H1 (cell line): Measurements from ENCODE around the gene PHEX. TPM values are rescaled to one million over a fixed set of nuclear protein-coding genes. Genes with fewer than 3 reads are reported as not detected.

Source experiments
- CTCF ChIA-PET: fragments of 300-600 bp; sonication (Branson Sonifier 250); formaldehyde crosslinking; loops from one replicate; lab custom pipeline; 2021; ENCODE audit not compliant: partially characterized antibody; lab: Charles Lee
- POLR2A ChIA-PET: fragments of 300-600 bp; sonication (Branson Sonifier 250); formaldehyde crosslinking; loops from one replicate; lab custom pipeline; 2021; ENCODE audit warnings: inconsistent platforms; ENCODE audit not compliant: partially characterized antibody; lab: Charles Lee
- DNase-seq, 2 experiments: peaks; one replicate each; pipeline versions ENCODE4 v3.0.0 to v3.0.0-alpha.2; 2010 to 2022; ENCODE audit warnings: low spot score in 2 of 2, low read depth in 1 of 2, mixed read lengths in 1 of 2
- FAIRE-seq: peaks from 2 replicates; lab custom pipeline; 2011; peaks lifted over from hg19 to GRCh38; lab: Jason Lieb, UNC
- H2AFZ ChIP-seq: 2 replicates; pipeline ENCODE4 v1.8.1; 2012; ENCODE audit warnings: low read length, inconsistent platforms
- H2AK5ac ChIP-seq: 2 replicates; pipeline ENCODE4 v1.6.1; 2013; ENCODE audit warnings: low read depth, low read length
- H2BK120ac ChIP-seq: replicated peaks from 2 replicates; pipeline ENCODE3; 2013; ENCODE audit warnings: low read depth, low read length, inconsistent platforms
- H2BK12ac ChIP-seq: 2 replicates; pipeline ENCODE4 v1.6.1; 2013; ENCODE audit warnings: low read depth, low read length
- H2BK15ac ChIP-seq: 2 replicates; pipeline ENCODE4 v1.6.1; 2013; ENCODE audit warnings: low read length
- H2BK20ac ChIP-seq: 2 replicates; pipeline ENCODE4 v1.6.1; 2013; ENCODE audit warnings: low read length
- H2BK5ac ChIP-seq: 2 replicates; pipeline ENCODE4 v1.6.1; 2013; ENCODE audit warnings: low read depth, low read length
- H3K14ac ChIP-seq: 2 replicates; pipeline ENCODE4 v1.6.1; 2013; ENCODE audit warnings: inconsistent platforms; ENCODE audit not compliant: insufficient read length
- H3K18ac ChIP-seq: 2 replicates; pipeline ENCODE4 v1.6.1; 2013; ENCODE audit warnings: low read length; ENCODE audit errors: extremely low read depth
- H3K23ac ChIP-seq: 2 replicates; pipeline ENCODE4 v1.6.1; 2013; ENCODE audit warnings: inconsistent platforms; ENCODE audit not compliant: insufficient read length
- H3K23me2 ChIP-seq: 2 replicates; pipeline ENCODE4 v1.6.1; 2013; ENCODE audit warnings: low read depth, low read length
- H3K27ac ChIP-seq: 2 replicates; pipeline ENCODE4 v1.6.1; 2011; ENCODE audit warnings: low read depth, low read length, inconsistent platforms
- H3K27me3 ChIP-seq, 4 experiments: replicated peaks in 1 of 4; 1 replicate in 1 of 4; 2 replicates in 3 of 4; pipeline versions ENCODE4 v1.6.1 to v1.8.1; 2011 to 2013; ENCODE audit warnings: low read length in 3 of 4, mild to moderate bottlenecking in 3 of 4, inconsistent platforms in 2 of 4, mixed read lengths in 2 of 4, moderate library complexity in 1 of 4; ENCODE audit not compliant: control insufficient read depth in 3 of 4, insufficient read depth in 3 of 4; ENCODE audit errors: extremely low read depth in 1 of 4
- H3K36me3 ChIP-seq, 4 experiments: 2 replicates each; pipeline versions ENCODE4 v1.6.1 to v1.8.1; 2011 to 2013; ENCODE audit warnings: mild to moderate bottlenecking in 4 of 4, low read length in 3 of 4, moderate library complexity in 2 of 4, control low read depth in 1 of 4, inconsistent platforms in 1 of 4; ENCODE audit not compliant: insufficient read depth in 4 of 4, control insufficient read depth in 2 of 4
- H3K4ac ChIP-seq: replicated peaks from 2 replicates; pipeline ENCODE3; 2013; ENCODE audit warnings: low read length, low read depth, mixed read lengths, inconsistent platforms; ENCODE audit not compliant: insufficient read length
- H3K4me1 ChIP-seq, 4 experiments: replicated peaks in 1 of 4; 1 replicate in 1 of 4; 2 replicates in 3 of 4; pipeline versions ENCODE4 v1.6.1 to v1.8.1; 2011 to 2013; ENCODE audit warnings: low read length in 3 of 4, inconsistent platforms in 2 of 4, mixed read lengths in 1 of 4; ENCODE audit not compliant: insufficient read depth in 4 of 4, control insufficient read depth in 3 of 4
- H3K4me2 ChIP-seq, 2 experiments: 2 replicates each; pipeline versions ENCODE4 v1.6.1 to v1.8.1; 2011 to 2013; ENCODE audit warnings: low read depth in 2 of 2, low read length in 2 of 2, control low read depth in 1 of 2, inconsistent platforms in 1 of 2, mild to moderate bottlenecking in 1 of 2; ENCODE audit not compliant: insufficient read depth in 1 of 2
- H3K4me3 ChIP-seq, 4 experiments: fragments of 200-600, 300-600 bp in 1 of 4; sonication (generic), shearing (Covaris generic), sonication (Bioruptor Twin) in 1 of 4; 2 replicates each; pipeline versions ENCODE4 v1.5.1 to v1.8.1; 2011 to 2016; ENCODE audit warnings: low read length in 4 of 4, low read depth in 3 of 4, control low read depth in 2 of 4, inconsistent platforms in 2 of 4, mild to moderate bottlenecking in 2 of 4, mixed read lengths in 1 of 4, moderate library complexity in 1 of 4; ENCODE audit not compliant: insufficient read depth in 2 of 4; ENCODE audit errors: extremely low read depth in 1 of 4
- H3K56ac ChIP-seq: replicated peaks from 2 replicates; pipeline ENCODE3; 2013; ENCODE audit warnings: low read depth, mild to moderate bottlenecking, mixed read lengths, low read length, inconsistent platforms; ENCODE audit not compliant: insufficient read length
- H3K79me1 ChIP-seq: 2 replicates; pipeline ENCODE4 v1.6.1; 2013; ENCODE audit warnings: low read depth, low read length, control low read depth
- H3K79me2 ChIP-seq, 2 experiments: 2 replicates each; pipeline versions ENCODE4 v1.6.1 to v1.8.1; 2012 to 2013; ENCODE audit warnings: low read length in 2 of 2, mild to moderate bottlenecking in 2 of 2, inconsistent platforms in 1 of 2; ENCODE audit not compliant: insufficient read depth in 2 of 2, control insufficient read depth in 1 of 2
- H3K9ac ChIP-seq, 4 experiments: replicated peaks in 1 of 4; 1 replicate in 1 of 4; 2 replicates in 3 of 4; pipeline versions ENCODE4 v1.6.1 to v1.8.1; 2011 to 2013; ENCODE audit warnings: low read depth in 3 of 4, low read length in 3 of 4, control low read depth in 2 of 4, mild to moderate bottlenecking in 2 of 4, moderate library complexity in 2 of 4, inconsistent platforms in 1 of 4; ENCODE audit errors: extremely low read depth in 1 of 4
- H3K9me3 ChIP-seq, 2 experiments: 2 replicates each; pipeline versions ENCODE4 v1.6.1 to v1.8.1; 2012 to 2013; ENCODE audit warnings: mild to moderate bottlenecking in 2 of 2, moderate library complexity in 2 of 2, control low read depth in 1 of 2, inconsistent platforms in 1 of 2, low read depth in 1 of 2, low read length in 1 of 2, mixed read lengths in 1 of 2; ENCODE audit not compliant: insufficient read depth in 2 of 2
- H4K20me1 ChIP-seq, 2 experiments: replicated peaks in 1 of 2; 2 replicates each; pipeline versions ENCODE3 to v1.8.1; 2011 to 2013; ENCODE audit warnings: inconsistent platforms in 2 of 2, low read length in 2 of 2, mild to moderate bottlenecking in 1 of 2; ENCODE audit not compliant: insufficient read depth in 2 of 2, control insufficient read depth in 1 of 2
- H4K5ac ChIP-seq: 2 replicates; pipeline ENCODE4 v1.6.1; 2013; ENCODE audit warnings: low read length, low read depth, mixed read lengths, inconsistent platforms; ENCODE audit not compliant: insufficient read length
- H4K8ac ChIP-seq: 2 replicates; pipeline ENCODE4 v1.8.0; 2013; ENCODE audit warnings: mild to moderate bottlenecking, moderate library complexity, low read length, inconsistent platforms; ENCODE audit not compliant: insufficient read depth; ENCODE audit errors: extremely low read depth
- H4K91ac ChIP-seq: replicated peaks from 2 replicates; pipeline ENCODE3; 2013; ENCODE audit warnings: low read length, mixed read lengths, inconsistent platforms; ENCODE audit not compliant: insufficient read length
- FOSL1 ChIP-seq: IDR thresholded peaks from 2 replicates; pipeline ENCODE4 v1.6.1; 2011; ENCODE audit warnings: mild to moderate bottlenecking, low read depth, low read length, moderate library complexity; ENCODE audit not compliant: insufficient read depth
- SIN3A ChIP-seq, 2 experiments: IDR thresholded peaks in 1 of 2; conservative IDR thresholded peaks in 1 of 2; 2 replicates each; pipeline ENCODE4 v1.6.1; 2011 to 2012; ENCODE audit warnings: low read length in 2 of 2, improper control_type of control experiment in 1 of 2, low read depth in 1 of 2, mild to moderate bottlenecking in 1 of 2
- WGBS, 2 experiments: shearing (Covaris generic) in 1 of 2; methylation state at CpG; one replicate each; pipeline versions ENCODE4 v1.1.6 to v1.1.7; 2013 to 2015; ENCODE audit warnings: low lambda C conversion rate in 2 of 2, mixed read lengths in 2 of 2, inconsistent platforms in 1 of 2, low coverage in 1 of 2, missing lambda C conversion rate in 1 of 2; ENCODE audit not compliant: insufficient replicate concordance in 2 of 2, insufficient coverage in 1 of 2, insufficient read length in 1 of 2; ENCODE audit errors: extremely low coverage in 1 of 2, missing lambda C conversion rate in 1 of 2; 5-methylcytosine and 5-hydroxymethylcytosine counted together
- polyA plus RNA-seq, 7 experiments: library from polyadenylated mRNA; depleted of rRNA in 3 of 7; stranded (reverse) in 5 of 7; unstranded in 2 of 7; fragments of >200 nt in 5 of 7; fragments of 200-250 nt in 2 of 7; gene quantifications; 1 replicate in 5 of 7; 2 replicates in 1 of 7; 4 replicates in 1 of 7; pipeline versions ENCODE4 v1.2.1 to v1.2.3, GENCODE V29; 2011 to 2013; ENCODE audit warnings: missing spikeins in 2 of 7, mixed read lengths in 2 of 7
- total RNA-seq: library from RNA; stranded (reverse); fragmentation: NEBNext Ultra II Directional; extraction: Animal tissue kit (Norgen Biotek cat#: 25700); gene quantifications from 2 replicates; pipeline ENCODE4 v1.2.1, GENCODE V29; 2021

Gene PHEX
- total and polyA plus RNA-seq, 2 of the 8 experiments (the other 6 are each of a cell fraction or from before 2014, with no cell fraction given), result 0.03 to 0.11 TPM

- Histone ChIP-seq H3K27me3 (no peaks in the 10 kb centered on the region), H3K23ac (no peak overlapping the region), H3K9ac (no peak overlapping the region), H3K14ac (no peak overlapping the region), H2BK12ac (no peak overlapping the region), H2BK15ac (no peak overlapping the region), H3K4me1 (no peaks in the 10 kb centered on the region), H3K79me1 (no peaks in the 10 kb centered on the region), H4K8ac (no peak overlapping the region), H3K79me2 (no peaks in the 10 kb centered on the region), H2BK5ac (no peak overlapping the region), H3K4ac (no peak overlapping the region), H3K4me2 (no peak overlapping the region), H2BK120ac (no peak overlapping the region), H4K91ac (no peak overlapping the region), H3K56ac (no peak overlapping the region), H3K27ac (no peak overlapping the region), H3K23me2 (no peaks in the 10 kb centered on the region), H3K18ac (no peak overlapping the region), H3K36me3 (peaks cover 0 to 26% (median 1%) of the 10 kb centered on the region in 4 experiments; a peak in 4 of 8 replicates), H3K4me3 (no peak overlapping the region), H4K20me1 (no peaks in the 10 kb centered on the region), H2BK20ac (no peak overlapping the region), H2AK5ac (no peak overlapping the region), H3K9me3 (no peaks in the 10 kb centered on the region), H4K5ac (no peak overlapping the region), H2AFZ (no peak overlapping the region)
- POLR2A ChIA-PET, result interaction anchor here (0.7 to 1.8 kb wide), 2 partner anchors 12 to 1342 kb away, joined by 3 to 5 read pairs; no protein-coding TSS in a partner anchor
- CTCF ChIA-PET, result interaction anchor here (0.8 to 2.3 kb wide), 2 partner anchors 11 to 289 kb away, joined by 3 to 7 read pairs; no protein-coding TSS in a partner anchor
- TF ChIP-seq FOSL1 (no peak), SIN3A (conservative IDR thresholded peaks at IDR 0.05 in 1 of 2, IDR thresholded peaks at IDR 0.05 in 1 of 2; ENCODE audit: low read depth in 1 of 2, low read length in 2 of 2) (no peak)
- FAIRE-seq, result no peak
- DNase-seq, result no peak
- WGBS, 2 experiments, result 87% methylated on average over 9 of the region's 10 CpGs; no CpG with 5 or more reads in 1 of the 2 experiments
Observed at GRCh38 chrX:21996872-21997455, 35.2 kb upstream of the PHEX start.
